Measurements from ENCODE around the gene FAHD1. TPM values are rescaled to one million over a fixed set of nuclear protein-coding genes. Genes with fewer than 3 reads are reported as not detected.

FAHD1 gene
- total and polyA plus RNA-seq, 9 of the 15 experiments (the other 6 are each of a cell fraction or from before 2014, with no cell fraction given): 2.2 to 20.9 (median 10.7) TPM

GRCh38 chr16:1832838-1833454, 5.9 kb downstream of the FAHD1 start (continued):
- TF ChIP-seq, protein P1, sequence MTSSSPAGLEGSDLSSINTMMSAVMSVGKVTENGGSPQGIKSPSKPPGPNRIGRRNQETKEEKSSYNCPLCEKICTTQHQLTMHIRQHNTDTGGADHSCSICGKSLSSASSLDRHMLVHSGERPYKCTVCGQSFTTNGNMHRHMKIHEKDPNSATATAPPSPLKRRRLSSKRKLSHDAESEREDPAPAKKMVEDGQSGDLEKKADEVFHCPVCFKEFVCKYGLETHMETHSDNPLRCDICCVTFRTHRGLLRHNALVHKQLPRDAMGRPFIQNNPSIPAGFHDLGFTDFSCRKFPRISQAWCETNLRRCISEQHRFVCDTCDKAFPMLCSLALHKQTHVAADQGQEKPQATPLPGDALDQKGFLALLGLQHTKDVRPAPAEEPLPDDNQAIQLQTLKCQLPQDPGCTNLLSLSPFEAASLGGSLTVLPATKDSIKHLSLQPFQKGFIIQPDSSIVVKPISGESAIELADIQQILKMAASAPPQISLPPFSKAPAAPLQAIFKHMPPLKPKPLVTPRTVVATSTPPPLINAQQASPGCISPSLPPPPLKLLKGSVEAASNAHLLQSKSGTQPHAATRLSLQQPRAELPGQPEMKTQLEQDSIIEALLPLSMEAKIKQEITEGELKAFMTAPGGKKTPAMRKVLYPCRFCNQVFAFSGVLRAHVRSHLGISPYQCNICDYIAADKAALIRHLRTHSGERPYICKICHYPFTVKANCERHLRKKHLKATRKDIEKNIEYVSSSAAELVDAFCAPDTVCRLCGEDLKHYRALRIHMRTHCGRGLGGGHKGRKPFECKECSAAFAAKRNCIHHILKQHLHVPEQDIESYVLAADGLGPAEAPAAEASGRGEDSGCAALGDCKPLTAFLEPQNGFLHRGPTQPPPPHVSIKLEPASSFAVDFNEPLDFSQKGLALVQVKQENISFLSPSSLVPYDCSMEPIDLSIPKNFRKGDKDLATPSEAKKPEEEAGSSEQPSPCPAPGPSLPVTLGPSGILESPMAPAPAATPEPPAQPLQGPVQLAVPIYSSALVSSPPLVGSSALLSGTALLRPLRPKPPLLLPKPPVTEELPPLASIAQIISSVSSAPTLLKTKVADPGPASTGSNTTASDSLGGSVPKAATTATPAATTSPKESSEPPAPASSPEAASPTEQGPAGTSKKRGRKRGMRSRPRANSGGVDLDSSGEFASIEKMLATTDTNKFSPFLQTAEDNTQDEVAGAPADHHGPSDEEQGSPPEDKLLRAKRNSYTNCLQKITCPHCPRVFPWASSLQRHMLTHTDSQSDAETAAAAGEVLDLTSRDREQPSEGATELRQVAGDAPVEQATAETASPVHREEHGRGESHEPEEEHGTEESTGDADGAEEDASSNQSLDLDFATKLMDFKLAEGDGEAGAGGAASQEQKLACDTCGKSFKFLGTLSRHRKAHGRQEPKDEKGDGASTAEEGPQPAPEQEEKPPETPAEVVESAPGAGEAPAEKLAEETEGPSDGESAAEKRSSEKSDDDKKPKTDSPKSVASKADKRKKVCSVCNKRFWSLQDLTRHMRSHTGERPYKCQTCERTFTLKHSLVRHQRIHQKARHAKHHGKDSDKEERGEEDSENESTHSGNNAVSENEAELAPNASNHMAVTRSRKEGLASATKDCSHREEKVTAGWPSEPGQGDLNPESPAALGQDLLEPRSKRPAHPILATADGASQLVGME (CRISPR knock-in tag; IDR thresholded peaks at IDR 0.05): no peak
- TF ChIP-seq ZNF445 (CRISPR knock-in tag; IDR thresholded peaks at IDR 0.05; ENCODE audit: low read depth) (no peak), ZNF780A (CRISPR knock-in tag; IDR thresholded peaks at IDR 0.05) (no peak), PREB (CRISPR knock-in tag; IDR thresholded peaks at IDR 0.05) (0 out of 2 replicates have a peak, but pooled peaks have one; percentile 39), NCOA4 (IDR thresholded peaks at IDR 0.05; ENCODE audit: partially characterized antibody) (peak; percentile 75), RFX7 (CRISPR knock-in tag; IDR thresholded peaks at IDR 0.05) (no peak), NEUROD1 (IDR thresholded peaks at IDR 0.05; ENCODE audit: borderline replicate concordance, low read depth, low read length, partially characterized antibody) (peak; percentile 34), SAP30 (IDR thresholded peaks at IDR 0.05; ENCODE audit: borderline replicate concordance, insufficient read depth, low read depth, low read length, poor library complexity, severe bottlenecking) (no peak), ZNF324 (CRISPR knock-in tag; IDR thresholded peaks at IDR 0.05) (no peak), TAF9B (IDR thresholded peaks at IDR 0.05; ENCODE audit: partially characterized antibody) (peak; percentile 16), ZNF766 (CRISPR knock-in tag; conservative IDR thresholded peaks at IDR 0.05) (peak; percentile 89), SMARCE1 (IDR thresholded peaks at IDR 0.05) (peak; percentile 91), FOXO4 (CRISPR knock-in tag; IDR thresholded peaks at IDR 0.05) (no peak), SOX6 (IDR thresholded peaks at IDR 0.05) (peak; percentile 89), MIER1 (IDR thresholded peaks at IDR 0.05; ENCODE audit: low read depth) (no peak), SMAD3 (CRISPR knock-in tag; conservative IDR thresholded peaks at IDR 0.05) (peak; percentile 68; the same call in 1 of the 2 replicates), TAF1 (IDR thresholded peaks at IDR 0.05; ENCODE audit: control insufficient read depth, extremely low read depth, insufficient read depth, low read length, severe bottlenecking) (no peak), ETV5 (CRISPR knock-in tag; IDR thresholded peaks at IDR 0.05; ENCODE audit: low read depth) (no peak), ARNT (IDR thresholded peaks at IDR 0.05) (peak; percentile 96), FOXK1 (CRISPR knock-in tag; IDR thresholded peaks at IDR 0.05; ENCODE audit: borderline replicate concordance) (no peak)

All from K562 (cell line).